Activated T-cell treated with anti-CD3 and anti-CD28 coated beads, Interleukin-2, amount 50 U/mL, for 1 hour (primary cell): ENCODE measurements around the gene LTB4R2.

Experiments
- DNase-seq: peaks from one replicate; pipeline ENCODE4 v3.0.0-alpha.2; 2020

LTB4R2 gene

GRCh38 chr14:24299255-24300191 is 10.4 kb upstream of the LTB4R2 start, which contains the start of the genes DHRS1 and NOP9:
TSS of gene DHRS1 (minus strand) at chr14:24299780. CDS start at chr14:24299106, 674 bp downstream.
TSS of gene NOP9 (plus strand) at chr14:24299850. CDS start at chr14:24299955, 105 bp downstream.
- DNase-seq: peak; percentile 98

- DNase-seq: no peak
Observed at GRCh38 chr14:24300326-24300980, 9.5 kb upstream of the LTB4R2 start.

GRCh38 chr14:24304019-24304387 is 5.9 kb upstream of the LTB4R2 start:
- DNase-seq: no peak

- DNase-seq: no peak
Observed at GRCh38 chr14:24307156-24307574, 2.8 kb upstream of the LTB4R2 start.

GRCh38 chr14:24307575-24308341 is 2.2 kb upstream of the LTB4R2 start, which contains the start of gene CIDEB:
TSS of gene CIDEB (minus strand) at chr14:24307977. CDS start at chr14:24307858, 119 bp downstream.
- peak; percentile 61 for DNase-seq

GRCh38 chr14:24308342-24309124 is 1.4 kb upstream of the LTB4R2 start:
- DNase-seq: no peak

- no peak for DNase-seq
Observed at GRCh38 chr14:24310265-24310645, 315 bp downstream of the LTB4R2 start.

- peak; percentile 75 for DNase-seq
Observed at GRCh38 chr14:24310646-24311604, 985 bp downstream of the LTB4R2 start, which contains the start of gene LTB4R. TSS of gene LTB4R (plus strand) at chr14:24311502. CDS start at chr14:24315652, 4,150 bp downstream.

GRCh38 chr14:24311837-24312615 is 2.1 kb downstream of the LTB4R2 start:
- peak; percentile 36 for DNase-seq

- DNase-seq: no peak
Observed at GRCh38 chr14:24312736-24313507, 3.0 kb downstream of the LTB4R2 start.

GRCh38 chr14:24313913-24314312 is 4.0 kb downstream of the LTB4R2 start:
- DNase-seq: no peak

GRCh38 chr14:24314377-24315193 is 4.6 kb downstream of the LTB4R2 start:
- no peak for DNase-seq

GRCh38 chr14:24315243-24315806 is 5.4 kb downstream of the LTB4R2 start:
- no peak for DNase-seq

- no peak for DNase-seq
Observed at GRCh38 chr14:24315807-24316596, 6.1 kb downstream of the LTB4R2 start.

GRCh38 chr14:24316597-24316950 is 6.6 kb downstream of the LTB4R2 start:
- DNase-seq: no peak

- no peak for DNase-seq
Observed at GRCh38 chr14:24317141-24317928, 7.4 kb downstream of the LTB4R2 start.
